ENCODE results near the gene AKAP13.

DNA sequence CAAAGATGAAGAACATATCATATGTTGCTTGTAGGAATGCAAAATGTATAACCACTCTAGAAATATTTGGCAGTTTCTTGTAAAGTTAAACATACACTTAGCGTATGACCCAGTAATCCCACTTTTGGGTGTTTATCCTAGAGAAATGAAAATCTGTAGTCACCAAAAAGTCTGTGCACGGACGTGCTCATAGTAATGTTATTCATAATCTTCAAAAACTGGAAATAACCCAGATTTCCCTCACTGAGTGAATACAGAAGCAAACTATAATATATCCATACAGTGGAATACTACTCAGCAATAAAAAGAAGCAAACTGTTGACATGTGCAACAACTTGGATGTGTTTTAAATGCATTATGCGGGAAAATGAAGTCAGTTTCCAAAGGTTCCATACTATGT lies 155.9 kb downstream of the AKAP13 start:
- TF ChIP-seq, protein P1, sequence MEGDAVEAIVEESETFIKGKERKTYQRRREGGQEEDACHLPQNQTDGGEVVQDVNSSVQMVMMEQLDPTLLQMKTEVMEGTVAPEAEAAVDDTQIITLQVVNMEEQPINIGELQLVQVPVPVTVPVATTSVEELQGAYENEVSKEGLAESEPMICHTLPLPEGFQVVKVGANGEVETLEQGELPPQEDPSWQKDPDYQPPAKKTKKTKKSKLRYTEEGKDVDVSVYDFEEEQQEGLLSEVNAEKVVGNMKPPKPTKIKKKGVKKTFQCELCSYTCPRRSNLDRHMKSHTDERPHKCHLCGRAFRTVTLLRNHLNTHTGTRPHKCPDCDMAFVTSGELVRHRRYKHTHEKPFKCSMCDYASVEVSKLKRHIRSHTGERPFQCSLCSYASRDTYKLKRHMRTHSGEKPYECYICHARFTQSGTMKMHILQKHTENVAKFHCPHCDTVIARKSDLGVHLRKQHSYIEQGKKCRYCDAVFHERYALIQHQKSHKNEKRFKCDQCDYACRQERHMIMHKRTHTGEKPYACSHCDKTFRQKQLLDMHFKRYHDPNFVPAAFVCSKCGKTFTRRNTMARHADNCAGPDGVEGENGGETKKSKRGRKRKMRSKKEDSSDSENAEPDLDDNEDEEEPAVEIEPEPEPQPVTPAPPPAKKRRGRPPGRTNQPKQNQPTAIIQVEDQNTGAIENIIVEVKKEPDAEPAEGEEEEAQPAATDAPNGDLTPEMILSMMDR (IDR thresholded peaks at IDR 0.05; ENCODE audit: low read depth, low read length), result no peak
- no peak for TF ChIP-seq POLR2A (IDR thresholded peaks at IDR 0.05; ENCODE audit: extremely low read depth, insufficient read length)
- no peak for TF ChIP-seq MAX (IDR thresholded peaks at IDR 0.05; ENCODE audit: low read depth, low read length)

Data from NB4 (cell line).